Stimulated activated CD4-positive, alpha-beta T cell treated with anti-CD3 and anti-CD28 coated beads, TNF-alpha, amount 100 ng/mL, for 1 hour (primary cell): ENCODE results near the gene TMEM167A.

ENCODE experiments used
- DNase-seq, 3 donors: peaks; one replicate each; pipeline ENCODE4 v3.0.0-alpha.2; 2020; ENCODE audit warnings: low read depth in 3 of 3, low spot score in 1 of 3

TMEM167A gene

DNA sequence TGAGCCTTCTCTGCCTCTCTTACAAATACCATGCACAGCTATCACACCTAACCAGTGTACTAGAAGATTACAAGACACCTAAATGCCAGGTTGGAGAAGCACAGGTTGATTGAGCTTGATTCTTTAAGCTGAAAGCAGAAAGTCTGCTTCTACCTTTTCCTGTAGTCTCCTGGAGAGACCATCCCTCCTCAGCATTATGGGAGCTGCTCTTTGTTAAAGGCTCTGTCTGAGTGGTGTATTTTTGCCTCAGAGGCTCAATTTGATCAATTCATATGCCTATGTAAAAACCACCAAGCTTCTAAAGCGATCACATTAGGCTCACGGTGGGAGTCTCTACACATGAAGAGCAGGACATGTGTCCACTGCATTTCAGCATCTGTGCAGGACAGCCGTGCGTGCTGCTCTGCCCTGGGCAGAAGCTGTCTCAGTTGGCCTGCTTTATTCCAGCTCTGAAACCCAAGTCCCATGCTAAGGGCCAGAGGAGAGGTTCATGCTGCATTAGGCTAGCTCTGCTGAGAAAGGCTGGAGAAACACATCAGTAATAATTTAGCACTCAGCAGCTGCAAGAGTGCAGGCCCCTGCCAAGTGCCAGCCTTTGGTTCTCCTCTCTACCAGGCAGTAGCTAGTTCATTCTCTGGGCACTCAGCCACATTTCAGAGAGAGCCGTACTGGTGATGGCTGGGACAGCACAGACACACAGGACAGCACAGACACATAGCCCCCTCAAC lies 41.7 kb downstream of the TMEM167A start:
- DNase-seq, result no peak

DNA sequence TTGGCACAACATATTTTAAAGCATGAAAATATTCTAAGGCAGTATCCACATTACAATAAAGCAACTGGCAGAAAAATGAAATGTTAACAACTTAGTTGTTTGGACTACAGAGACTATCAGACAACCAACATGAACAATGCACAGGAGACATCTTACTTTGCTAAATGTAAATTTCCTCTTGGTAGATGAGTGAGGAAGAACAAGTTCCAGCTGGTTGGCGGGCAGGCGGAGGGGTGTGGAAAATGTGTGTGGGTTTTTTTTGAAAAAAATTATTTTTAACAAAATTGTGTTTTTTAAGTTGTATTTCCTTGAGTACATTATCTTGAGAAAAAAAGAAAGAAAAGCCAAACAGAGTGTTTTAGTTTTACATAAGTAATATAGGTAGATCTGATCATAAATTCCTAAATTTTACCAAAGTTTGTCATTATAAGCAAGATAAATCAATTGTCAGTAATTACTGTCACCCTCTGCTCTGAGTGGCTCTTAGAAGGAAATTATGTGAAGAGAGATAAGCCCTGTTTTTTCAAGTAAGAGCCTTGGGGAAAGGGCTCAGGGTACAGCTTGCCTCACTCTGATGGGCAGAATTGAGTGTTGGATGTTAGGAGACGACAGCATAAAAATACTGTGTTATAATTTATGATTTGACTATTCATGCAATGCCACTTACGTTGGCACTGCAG lies 42.5 kb downstream of the TMEM167A start:
- DNase-seq, result no peak

DNA sequence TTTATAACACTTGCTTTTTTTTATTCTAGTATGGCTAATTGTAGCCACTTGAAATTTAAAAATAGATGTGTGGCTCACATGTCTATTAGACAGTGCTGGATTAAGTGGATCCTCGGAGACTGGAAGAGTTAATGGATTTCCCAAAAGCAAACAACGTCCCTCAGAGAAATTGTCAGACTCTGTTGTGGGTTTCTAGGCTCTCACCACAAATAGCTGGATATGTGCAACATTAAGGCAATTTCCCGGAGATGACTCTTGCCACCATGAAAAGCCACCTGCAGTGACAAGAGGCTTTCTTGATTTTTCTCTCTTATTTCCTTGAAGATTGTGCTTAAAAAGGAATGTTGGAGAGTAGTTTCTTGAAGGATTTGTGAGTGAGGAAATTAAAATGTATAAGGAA lies 43.2 kb downstream of the TMEM167A start:
- no peak for DNase-seq

DNA sequence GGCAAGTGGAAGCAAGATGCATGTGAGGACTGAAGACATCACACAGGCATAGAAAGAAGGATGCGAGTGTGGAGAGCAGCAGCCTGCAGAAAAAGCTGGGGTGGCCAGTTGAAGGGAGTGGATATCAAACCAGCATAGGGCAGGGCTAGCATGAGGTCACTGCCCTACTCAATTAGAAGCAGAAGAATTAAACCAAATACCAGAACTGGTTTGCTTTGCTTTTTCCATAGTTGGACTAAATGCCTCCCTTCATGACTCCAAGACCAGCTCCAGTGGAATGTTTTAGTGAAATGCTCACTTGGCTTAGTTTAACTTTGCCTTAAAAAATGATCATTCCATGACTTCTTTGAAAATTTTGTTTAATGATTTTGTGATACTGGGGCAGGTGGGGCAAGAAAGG lies 45.8 kb downstream of the TMEM167A start:
- DNase-seq, result no peak

DNA sequence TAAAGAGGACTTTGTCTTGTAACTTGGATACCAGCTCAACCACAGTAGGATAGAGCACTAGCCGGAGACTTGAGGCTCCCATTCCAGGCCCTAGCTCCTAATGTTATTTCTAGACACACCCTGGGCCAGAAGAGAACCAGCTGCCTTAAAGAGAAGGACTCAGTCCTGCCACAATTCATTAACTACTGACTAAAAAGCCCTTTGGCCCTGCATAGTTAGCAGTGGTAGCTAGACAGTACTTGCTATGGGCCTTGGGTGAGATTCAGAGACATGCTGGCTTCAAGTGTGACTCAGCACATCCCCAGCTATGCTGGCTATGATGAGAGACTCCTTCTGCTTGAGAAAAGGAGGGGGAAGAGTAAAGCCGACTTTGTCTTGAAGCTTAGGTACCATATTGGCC lies 47.3 kb downstream of the TMEM167A start:
- no peak for DNase-seq

DNA sequence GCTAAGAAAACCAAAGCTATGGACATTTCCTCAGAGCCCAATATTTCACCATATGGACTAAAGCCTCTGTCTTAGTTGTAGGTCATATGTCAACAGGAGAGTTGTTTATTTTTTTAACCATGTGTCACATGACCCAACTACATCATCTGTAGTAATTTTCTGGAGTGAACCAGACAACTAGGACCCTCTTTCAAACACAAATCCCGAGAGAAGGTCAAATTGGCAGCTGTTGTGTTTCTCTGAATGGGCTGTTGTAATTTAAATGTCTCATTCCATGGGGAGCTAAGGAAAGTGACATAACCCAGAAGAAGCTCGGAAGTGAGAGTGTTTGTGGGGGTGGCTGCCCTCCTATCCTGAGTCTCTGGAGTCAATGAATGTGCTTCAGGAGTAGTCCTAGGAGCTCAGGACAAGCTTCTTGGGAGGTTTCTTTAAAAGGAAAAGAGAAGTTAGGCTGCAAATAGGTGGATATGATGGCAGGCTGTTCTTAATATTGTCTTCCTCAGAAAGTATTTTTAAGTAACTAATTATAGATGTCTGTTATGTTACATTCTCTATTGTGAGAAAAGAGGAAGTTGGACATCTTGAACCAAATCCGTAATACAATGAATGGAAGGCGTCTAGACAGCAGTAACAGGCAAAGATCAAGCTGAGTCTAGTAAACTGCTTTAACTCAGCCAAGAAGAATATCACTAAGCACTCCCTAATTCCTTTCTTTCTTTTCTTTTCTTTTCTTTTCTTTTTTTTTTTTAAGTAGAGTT lies 50.1 kb downstream of the TMEM167A start:
- no peak for DNase-seq

DNA sequence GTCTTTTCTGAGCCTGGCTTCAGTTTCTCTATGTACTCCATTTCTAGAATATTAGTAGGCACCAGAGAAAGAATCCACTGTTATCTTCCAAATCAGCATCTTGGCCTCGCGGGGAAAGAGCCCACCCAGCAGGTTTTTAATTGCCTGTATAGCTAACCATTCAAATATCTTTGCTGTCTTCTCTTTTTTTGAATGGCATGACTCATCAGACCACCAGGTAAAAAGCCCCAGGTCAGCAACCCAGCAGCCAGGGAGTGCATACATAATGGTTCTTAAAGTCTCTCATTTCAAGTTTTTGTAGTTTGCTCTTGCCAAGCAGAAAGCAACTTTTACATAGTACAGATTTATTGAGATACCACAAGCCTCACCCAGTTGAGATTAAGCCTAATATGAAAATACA lies 50.7 kb downstream of the TMEM167A start:
- DNase-seq, result no peak

DNA sequence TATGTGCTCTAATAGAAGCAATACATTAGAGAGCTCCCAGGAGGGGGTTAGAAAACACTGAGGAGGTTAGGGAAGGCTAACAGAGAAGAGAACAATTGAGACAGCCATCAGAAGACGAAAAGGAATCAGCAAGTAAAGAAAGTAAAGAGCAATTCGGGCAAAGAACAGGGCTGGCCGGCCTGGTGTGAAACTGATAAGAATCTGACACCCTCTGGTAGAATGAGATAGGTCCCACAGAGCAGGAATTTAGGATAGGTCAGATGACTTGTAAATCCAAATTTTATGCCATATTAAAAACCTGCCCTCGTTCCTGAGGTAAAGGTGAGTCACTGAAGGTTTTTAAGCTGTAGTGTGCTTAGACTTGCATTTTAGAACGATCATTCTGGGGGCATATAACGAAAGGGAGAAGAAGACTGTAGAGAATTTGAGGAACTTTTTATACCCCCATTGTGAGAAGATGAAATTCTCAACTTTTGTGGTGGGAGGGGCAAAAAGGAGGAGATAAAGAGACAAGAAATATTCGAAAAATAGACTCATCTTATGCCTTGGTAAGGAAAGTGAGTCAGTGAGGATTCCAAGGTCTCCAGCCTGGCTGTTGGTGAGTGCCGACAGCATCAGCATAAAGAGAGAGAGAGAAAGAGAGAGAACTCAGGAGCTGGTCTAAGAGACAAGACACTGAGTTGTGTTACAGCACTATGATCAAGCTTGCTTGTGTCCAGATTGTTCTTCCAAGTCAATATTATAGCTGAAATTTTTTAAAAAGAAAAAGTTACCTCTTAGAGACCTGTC lies 51.3 kb downstream of the TMEM167A start:
- DNase-seq, result no peak

DNA sequence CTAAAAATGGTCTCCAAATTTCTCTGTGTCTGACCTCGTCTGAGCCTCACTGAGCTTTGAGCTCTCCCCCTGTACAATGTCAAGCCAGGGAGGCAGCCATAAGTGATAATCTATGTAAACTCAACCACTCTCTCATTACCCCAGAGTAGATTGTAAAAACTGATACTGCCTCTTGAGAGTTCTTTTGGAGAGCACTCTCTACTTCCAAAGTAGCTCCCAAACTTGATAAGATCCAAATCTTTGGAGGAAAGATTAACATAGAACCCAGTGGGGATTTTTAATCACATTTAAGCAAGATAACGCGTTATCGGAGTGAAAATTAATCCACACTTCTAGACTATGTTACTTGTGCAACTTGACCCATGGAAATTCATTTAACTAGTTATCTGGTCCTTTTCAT lies 54.9 kb downstream of the TMEM167A start:
- no peak for DNase-seq

DNA sequence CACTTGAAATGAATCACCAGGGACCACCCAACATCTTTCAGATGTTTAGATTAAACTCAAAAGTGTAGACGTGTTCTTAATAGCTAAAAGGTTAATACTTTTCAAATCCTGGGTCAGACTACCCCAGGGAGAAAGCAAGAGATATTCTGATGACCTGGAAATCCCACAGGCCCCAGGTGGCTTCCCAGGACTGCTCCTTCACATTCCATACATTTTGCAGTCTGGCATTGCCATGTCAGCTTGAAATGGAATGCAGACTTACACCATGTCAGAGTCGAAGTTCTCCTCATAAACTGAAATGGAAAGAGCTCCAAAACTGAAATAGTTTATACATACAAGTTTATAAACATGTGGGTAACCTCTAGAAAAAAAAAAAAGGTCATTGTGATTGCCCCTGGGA lies 61.5 kb downstream of the TMEM167A start:
- DNase-seq, result no peak

DNA sequence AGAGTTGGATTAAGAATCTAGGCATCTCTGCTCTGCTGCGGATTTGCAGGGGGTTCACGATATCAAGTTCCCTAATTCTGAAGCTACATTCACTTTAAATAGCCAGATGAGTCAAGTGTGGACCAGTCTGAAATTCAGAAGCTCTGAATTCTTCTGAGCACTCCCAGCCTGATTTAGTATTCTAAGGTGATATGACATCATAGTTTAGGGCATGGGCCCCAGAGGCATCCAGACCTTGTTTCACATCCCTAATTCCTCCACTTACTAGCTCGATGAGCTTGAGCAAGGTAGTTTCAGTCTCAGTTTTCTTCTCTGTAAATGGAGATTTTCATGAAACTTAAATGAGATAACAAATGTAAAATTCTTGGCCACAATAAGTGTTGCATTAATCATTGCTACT lies 65.2 kb downstream of the TMEM167A start:
- no peak for DNase-seq

DNA sequence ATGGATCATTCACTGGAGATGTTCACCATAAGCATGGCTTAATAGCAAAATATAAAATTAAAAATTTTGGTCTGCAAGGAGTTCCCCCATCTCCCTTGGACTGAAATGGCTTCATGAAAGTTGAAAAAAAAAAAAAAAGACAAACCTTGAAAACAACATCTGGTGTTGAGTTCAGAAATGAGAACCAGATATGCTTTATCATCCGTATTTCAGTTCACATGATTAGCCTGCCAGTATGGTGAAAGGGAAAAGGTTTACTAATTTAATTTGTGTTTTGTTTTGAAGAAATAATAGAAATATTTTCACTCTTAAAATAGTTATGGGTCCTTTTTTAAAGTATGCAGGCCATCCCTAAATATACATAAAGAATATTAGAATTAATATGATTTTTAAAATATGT lies 67.8 kb downstream of the TMEM167A start:
- no peak for DNase-seq

DNA sequence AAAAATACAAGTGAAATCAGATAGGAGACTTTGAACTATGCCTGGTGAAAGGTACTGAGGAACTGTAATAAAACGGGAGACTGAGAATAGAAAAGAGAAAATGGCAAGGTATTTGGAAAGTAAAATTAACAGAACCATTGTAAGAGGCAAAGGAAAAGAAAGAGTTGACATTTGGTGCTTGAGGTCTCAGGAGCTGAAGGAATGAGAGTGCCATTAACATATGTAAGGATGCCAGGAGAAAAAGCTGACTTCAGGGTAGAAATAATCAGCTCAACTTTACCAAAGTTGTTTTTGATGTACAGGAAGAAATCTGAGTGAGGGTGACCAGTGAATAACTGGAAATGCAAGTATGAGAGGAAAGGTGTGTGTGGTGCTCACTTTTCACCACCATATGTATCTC lies 69.4 kb downstream of the TMEM167A start:
- DNase-seq, result no peak

DNA sequence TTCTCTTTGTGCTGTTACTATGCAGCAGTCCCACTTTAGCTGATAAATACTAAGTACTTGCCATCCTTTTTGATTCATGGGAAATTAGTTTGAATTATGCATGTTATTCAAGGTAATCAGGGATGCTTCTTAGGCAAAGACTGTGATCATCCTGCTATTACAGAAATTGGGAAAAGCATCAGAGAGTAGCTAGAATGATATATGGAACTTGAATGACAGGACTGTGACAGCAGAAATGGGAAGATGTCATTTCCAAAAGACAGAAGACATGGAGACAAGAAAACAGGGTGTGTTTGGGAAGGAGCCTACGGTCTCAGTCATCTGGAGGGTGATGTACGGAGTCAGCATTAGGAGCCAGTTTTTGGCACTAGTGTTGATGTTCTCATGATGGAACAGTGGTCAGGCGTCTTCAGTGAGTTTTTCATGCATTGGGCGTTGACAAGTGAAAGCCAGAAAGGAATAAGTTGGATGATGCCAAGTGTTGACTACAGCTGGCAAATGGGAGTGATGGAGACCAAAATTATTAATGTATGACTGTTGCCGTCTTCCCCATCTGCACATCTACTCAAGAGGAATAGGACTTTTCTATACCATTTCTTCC lies 70.4 kb downstream of the TMEM167A start:
- DNase-seq, result no peak

DNA sequence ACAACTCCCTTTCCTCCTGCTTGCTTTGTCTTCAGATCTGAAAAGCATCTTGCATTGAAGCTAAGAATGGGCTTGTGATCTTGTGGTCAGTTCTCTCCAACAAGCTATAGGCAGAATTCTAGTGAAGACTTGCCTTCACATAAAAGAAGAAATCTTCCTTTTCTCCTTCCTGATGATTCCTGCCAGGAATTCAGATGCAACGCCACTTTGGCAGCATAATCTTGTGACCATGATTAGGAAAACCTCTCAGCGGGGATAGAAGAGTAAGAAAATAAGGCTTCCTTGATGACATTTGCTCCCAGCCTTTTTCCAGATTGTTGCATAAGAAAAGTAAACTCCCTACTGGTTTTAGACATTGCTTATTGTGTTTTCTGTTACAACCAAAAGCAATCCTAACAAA lies 73.4 kb downstream of the TMEM167A start:
- no peak for DNase-seq
